ENCODE measurements around the gene COL4A2. TPM values are rescaled to one million over a fixed set of nuclear protein-coding genes. Genes with fewer than 3 reads are reported as not detected.

The COL4A2 gene
- total RNA-seq, 6 experiments from 2014 or later, result 8.4 to 65.8 (median 42.5) TPM

GRCh38 chr13:110533771-110534670 lies 226.9 kb downstream of the COL4A2 start:
- DNase-seq (no peak), ATAC-seq (no peak)
- peaks cover 0 to 39% (median 18%) of the 10 kb centered on the region in 4 donors for H3K4me1 ChIP-seq
- TF ChIP-seq CTCF (IDR thresholded peaks at IDR 0.05) (no peak), POLR2A (IDR thresholded peaks at IDR 0.05) (no peak)
- 60% methylated on average over 3 of the region's 16 CpGs for WGBS (ENCODE audit: insufficient coverage, low coverage, low lambda C conversion rate, missing lambda C conversion rate)
- intact Hi-C loops (cut with DNase I), result no loop called here
- H3K27ac ChIP-seq, result peak overlapping the region in 1 of 3 donors; percentile 59
- no peaks in the 10 kb centered on the region for H3K9me3 ChIP-seq
- H3K27me3 ChIP-seq, result no peaks in the 10 kb centered on the region
- no peaks in the 10 kb centered on the region for H3K36me3 ChIP-seq
- H3K4me3 ChIP-seq, result no peak overlapping the region

GRCh38 chr13:110535526-110535925 lies 228.4 kb downstream of the COL4A2 start:
- H3K4me3 ChIP-seq, result no peak overlapping the region
- H3K27ac ChIP-seq, result peak overlapping the region; percentile 47 to 67 (median 61)
- no peak for DNase-seq
- 90% methylated on average over 9 of the region's 11 CpGs for WGBS (ENCODE audit: insufficient coverage, low coverage, low lambda C conversion rate, missing lambda C conversion rate)
- no peaks in the 10 kb centered on the region for H3K27me3 ChIP-seq
- intact Hi-C loops (cut with DNase I), result no loop called here
- TF ChIP-seq CTCF (IDR thresholded peaks at IDR 0.05) (no peak), POLR2A (IDR thresholded peaks at IDR 0.05) (no peak)
- H3K36me3 ChIP-seq, result no peaks in the 10 kb centered on the region
- no peak for ATAC-seq
- H3K9me3 ChIP-seq, result no peaks in the 10 kb centered on the region
- H3K4me1 ChIP-seq, result peaks cover 0 to 42% (median 15%) of the 10 kb centered on the region in 4 donors

- Histone ChIP-seq H3K27ac (peak overlapping the region; percentile 47 to 67 (median 61)), H3K9me3 (no peaks in the 10 kb centered on the region), H3K27me3 (no peaks in the 10 kb centered on the region), H3K36me3 (no peaks in the 10 kb centered on the region), H3K4me1 (peaks cover 0 to 47% (median 20%) of the 10 kb centered on the region in 4 donors), H3K4me3 (no peak overlapping the region)
- WGBS (ENCODE audit: insufficient coverage, low coverage, low lambda C conversion rate, missing lambda C conversion rate), result 63% methylated on average over 7 of the region's 18 CpGs
- TF ChIP-seq POLR2A (IDR thresholded peaks at IDR 0.05), result peak; percentile 21
- TF ChIP-seq CTCF (IDR thresholded peaks at IDR 0.05), result no peak
- ATAC-seq, result peak; percentile 57 to 72 (median 64)
- peak; percentile 59 to 74 (median 62) for DNase-seq
- intact Hi-C loops (cut with DNase I), result no loop called here
Measured at GRCh38 chr13:110536006-110536693, 229.1 kb downstream of the COL4A2 start.

GRCh38 chr13:110538632-110539031 lies 231.5 kb downstream of the COL4A2 start:
- ATAC-seq (peak; percentile 36 to 61 (median 46)), DNase-seq (peak in 1 of 3 donors; percentile 47)
- no peak overlapping the region for H3K4me3 ChIP-seq
- H3K36me3 ChIP-seq, result no peaks in the 10 kb centered on the region
- no peaks in the 10 kb centered on the region for H3K9me3 ChIP-seq
- TF ChIP-seq CTCF (IDR thresholded peaks at IDR 0.05), result no peak
- TF ChIP-seq POLR2A (IDR thresholded peaks at IDR 0.05), result no peak
- H3K4me1 ChIP-seq, result peaks cover 0 to 48% (median 19%) of the 10 kb centered on the region in 4 donors
- 54% methylated on average over 5 of the region's 5 CpGs for WGBS (ENCODE audit: insufficient coverage, low coverage, low lambda C conversion rate, missing lambda C conversion rate)
- intact Hi-C loops (cut with DNase I), result no loop called here
- peak overlapping the region in 2 of 3 donors; percentile 31 to 70 for H3K27ac ChIP-seq
- no peaks in the 10 kb centered on the region for H3K27me3 ChIP-seq

All from right lobe of liver (tissue), 6 donors.